ENCODE results near the gene C19orf38.

The C19orf38 gene

GRCh38 chr19:10848230-10848856 lies at the start of gene C19orf38:
TSS of gene C19orf38 (plus strand) at chr19:10848415. CDS start at chr19:10848509, 94 bp downstream.
- no peak for TF ChIP-seq CTCF (IDR thresholded peaks at IDR 0.05; ENCODE audit: low read depth, low read length)
- in situ Hi-C loops (cut with HindIII; ENCODE audit: low sequenced_read_pairs) = no loop called here
- no peak for DNase-seq (ENCODE audit: low read depth, low spot score)
- no peak within 1 kb of the TSS for H3K4me3 ChIP-seq (ENCODE audit: low read depth, low read length)

GRCh38 chr19:10800488-10800887 lies 47.7 kb upstream of the C19orf38 start:
- in situ Hi-C loops (cut with HindIII; ENCODE audit: low sequenced_read_pairs) = no loop called here
- DNase-seq (ENCODE audit: low read depth, low spot score) = no peak
- no peak for TF ChIP-seq CTCF (IDR thresholded peaks at IDR 0.05; ENCODE audit: low read depth, low read length)
- H3K4me3 ChIP-seq (ENCODE audit: low read depth, low read length) = no peak overlapping the region

GRCh38 chr19:10802479-10802878 lies 45.7 kb upstream of the C19orf38 start:
- TF ChIP-seq CTCF (IDR thresholded peaks at IDR 0.05; ENCODE audit: low read depth, low read length) = no peak
- in situ Hi-C loops (cut with HindIII; ENCODE audit: low sequenced_read_pairs) = no loop called here
- H3K4me3 ChIP-seq (ENCODE audit: low read depth, low read length) = no peak overlapping the region
- no peak for DNase-seq (ENCODE audit: low read depth, low spot score)

- DNase-seq (ENCODE audit: low read depth, low spot score) = no peak
- no peak overlapping the region for H3K4me3 ChIP-seq (ENCODE audit: low read depth, low read length)
- TF ChIP-seq CTCF (IDR thresholded peaks at IDR 0.05; ENCODE audit: low read depth, low read length) = no peak
- in situ Hi-C loops (cut with HindIII; ENCODE audit: low sequenced_read_pairs) = no loop called here
These were observed 45.0 kb upstream of the C19orf38 start for GRCh38 chr19:10803252-10803651.

GRCh38 chr19:10805065-10805757 lies 43.0 kb upstream of the C19orf38 start:
- no peak overlapping the region for H3K4me3 ChIP-seq (ENCODE audit: low read depth, low read length)
- DNase-seq (ENCODE audit: low read depth, low spot score) = no peak
- in situ Hi-C loops (cut with HindIII; ENCODE audit: low sequenced_read_pairs) = no loop called here
- TF ChIP-seq CTCF (IDR thresholded peaks at IDR 0.05; ENCODE audit: low read depth, low read length) = no peak

GRCh38 chr19:10805758-10806247 lies 42.4 kb upstream of the C19orf38 start:
- DNase-seq (ENCODE audit: low read depth, low spot score) = no peak
- H3K4me3 ChIP-seq (ENCODE audit: low read depth, low read length) = no peak overlapping the region
- in situ Hi-C loops (cut with HindIII; ENCODE audit: low sequenced_read_pairs) = no loop called here
- no peak for TF ChIP-seq CTCF (IDR thresholded peaks at IDR 0.05; ENCODE audit: low read depth, low read length)
